ENCODE measurements around the gene DBF4. TPM values are rescaled to one million over a fixed set of nuclear protein-coding genes. Genes with fewer than 3 reads are reported as not detected.

DBF4 gene
- total RNA-seq, 1 experiment from 2014 or later = 37.5 TPM

- BruUV-seq (replicated peaks) = no TSS peak
- peaks cover 7% of the 10 kb centered on the region for H3K4me1 ChIP-seq (ENCODE audit: insufficient read depth, low read length)
- no peaks in the 10 kb centered on the region for H3K9me3 ChIP-seq (ENCODE audit: low read length)
- intact Hi-C loops (cut with micrococcal nuclease) = loop anchor here (10.0 kb wide), 1 partner anchor 458 kb away; no protein-coding TSS in a partner anchor
- no peak for ATAC-seq
- no peak overlapping the region for H2AFZ ChIP-seq (ENCODE audit: low read length)
- no peak for TF ChIP-seq EZH2 (IDR thresholded peaks at IDR 0.05; ENCODE audit: low read length, unreplicated experiment)
- TF ChIP-seq EZH2phosphoT487 (IDR thresholded peaks at IDR 0.05; ENCODE audit: borderline replicate concordance, low read length) = no peak
- TF ChIP-seq CTCF (conservative IDR thresholded peaks at IDR 0.05; ENCODE audit: low read depth, low read length) = no peak
- no peaks in the 10 kb centered on the region for H3K9me2 ChIP-seq (replicated peaks; ENCODE audit: low read length)
- DNase-seq = no peak
- ChIA-PET POLR2A (ENCODE audit: unreplicated experiment) (no interaction called here), CTCF (no interaction called here)
- H3K27me3 ChIP-seq (ENCODE audit: low read length) = no peaks in the 10 kb centered on the region
- H4K20me1 ChIP-seq (ENCODE audit: low read length) = peaks cover 19% of the 10 kb centered on the region
- no peaks in the 10 kb centered on the region for H3F3A ChIP-seq (ENCODE audit: low read length, unreplicated experiment)
- no peak overlapping the region for H3K4me2 ChIP-seq (ENCODE audit: low read length)
- H3K36me3 ChIP-seq (ENCODE audit: low read depth, low read length) = peaks cover 42% of the 10 kb centered on the region
- H3K27ac ChIP-seq (ENCODE audit: low read length) = no peak overlapping the region
- no peak overlapping the region for H3K4me3 ChIP-seq (ENCODE audit: low read length)
- H3K79me2 ChIP-seq (ENCODE audit: low read length) = peaks cover 71% of the 10 kb centered on the region
- H3K9ac ChIP-seq (ENCODE audit: low read length) = no peak overlapping the region
These were observed 6.1 kb downstream of the DBF4 start for GRCh38 chr7:87882151-87882937.

GRCh38 chr7:87885018-87885417 lies 8.7 kb downstream of the DBF4 start:
- H3K4me3 ChIP-seq (ENCODE audit: low read length) = no peak overlapping the region
- no peaks in the 10 kb centered on the region for H3K27me3 ChIP-seq (ENCODE audit: low read length)
- TF ChIP-seq EZH2 (IDR thresholded peaks at IDR 0.05; ENCODE audit: low read length, unreplicated experiment) (no peak), EZH2phosphoT487 (IDR thresholded peaks at IDR 0.05; ENCODE audit: borderline replicate concordance, low read length) (no peak), CTCF (conservative IDR thresholded peaks at IDR 0.05; ENCODE audit: low read depth, low read length) (no peak)
- POLR2A ChIA-PET (ENCODE audit: unreplicated experiment) = no interaction called here
- H2AFZ ChIP-seq (ENCODE audit: low read length) = no peak overlapping the region
- H3K4me1 ChIP-seq (ENCODE audit: insufficient read depth, low read length) = no peaks in the 10 kb centered on the region
- no TSS peak for BruUV-seq (replicated peaks)
- intact Hi-C loops (cut with micrococcal nuclease) = loop anchor here (10.0 kb wide), 1 partner anchor 460 kb away; no protein-coding TSS in a partner anchor
- H4K20me1 ChIP-seq (ENCODE audit: low read length) = 0 out of 2 replicates have a peak, but pooled peaks cover 7% of the 10 kb centered on the region
- H3K79me2 ChIP-seq (ENCODE audit: low read length) = peaks cover 45% of the 10 kb centered on the region
- peaks cover 50% of the 10 kb centered on the region for H3K36me3 ChIP-seq (ENCODE audit: low read depth, low read length)
- H3F3A ChIP-seq (ENCODE audit: low read length, unreplicated experiment) = no peaks in the 10 kb centered on the region
- H3K27ac ChIP-seq (ENCODE audit: low read length) = no peak overlapping the region
- H3K4me2 ChIP-seq (ENCODE audit: low read length) = no peak overlapping the region
- H3K9ac ChIP-seq (ENCODE audit: low read length) = no peak overlapping the region
- H3K9me2 ChIP-seq (replicated peaks; ENCODE audit: low read length) = no peaks in the 10 kb centered on the region
- DNase-seq = no peak
- ATAC-seq = peak; percentile 57
- CTCF ChIA-PET = interaction anchor here (0.6 kb wide), 1 partner anchor 60 kb away, joined by 7 read pairs; no protein-coding TSS in a partner anchor
- no peaks in the 10 kb centered on the region for H3K9me3 ChIP-seq (ENCODE audit: low read length)

DNA sequence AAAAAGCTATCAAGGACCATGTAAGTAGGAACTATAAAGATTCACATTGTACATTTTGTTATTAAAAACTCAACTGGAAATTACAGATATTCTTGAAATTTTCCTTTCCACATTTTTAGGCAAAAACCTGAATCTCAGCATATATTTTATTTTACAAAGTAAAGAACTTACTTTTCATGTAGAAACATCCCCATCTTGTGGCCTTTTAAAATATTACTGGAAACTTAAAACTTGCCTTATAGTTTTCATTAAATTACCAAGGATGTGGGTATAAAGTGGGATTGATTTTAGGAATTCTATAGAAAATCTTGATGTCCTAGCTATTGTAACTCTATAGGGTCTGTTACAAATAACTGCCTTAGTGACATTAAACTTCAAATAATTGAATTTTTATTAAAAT lies 10.6 kb downstream of the DBF4 start:
- CTCF ChIA-PET = no interaction called here
- Histone ChIP-seq H3K4me2 (ENCODE audit: low read length) (no peak overlapping the region), H2AFZ (ENCODE audit: low read length) (no peak overlapping the region), H3K79me2 (ENCODE audit: low read length) (peaks cover 33% of the 10 kb centered on the region), H3F3A (ENCODE audit: low read length, unreplicated experiment) (no peaks in the 10 kb centered on the region), H4K20me1 (ENCODE audit: low read length) (0 out of 2 replicates have a peak, but pooled peaks cover 3% of the 10 kb centered on the region), H3K9me2 (replicated peaks; ENCODE audit: low read length) (no peaks in the 10 kb centered on the region), H3K36me3 (ENCODE audit: low read depth, low read length) (peaks cover 45% of the 10 kb centered on the region), H3K9me3 (ENCODE audit: low read length) (no peaks in the 10 kb centered on the region), H3K4me3 (ENCODE audit: low read length) (no peak overlapping the region), H3K4me1 (ENCODE audit: insufficient read depth, low read length) (no peaks in the 10 kb centered on the region), H3K27me3 (ENCODE audit: low read length) (no peaks in the 10 kb centered on the region), H3K27ac (ENCODE audit: low read length) (no peak overlapping the region), H3K9ac (ENCODE audit: low read length) (no peak overlapping the region)
- peak; percentile 68 for DNase-seq
- no peak for ATAC-seq
- no peak for TF ChIP-seq EZH2phosphoT487 (IDR thresholded peaks at IDR 0.05; ENCODE audit: borderline replicate concordance, low read length)
- TF ChIP-seq CTCF (conservative IDR thresholded peaks at IDR 0.05; ENCODE audit: low read depth, low read length) = peak; percentile 64
- POLR2A ChIA-PET (ENCODE audit: unreplicated experiment) = interaction anchor here (0.6 kb wide), 1 partner anchor 39 kb away, joined by 4 read pairs; no protein-coding TSS in a partner anchor
- BruUV-seq (replicated peaks) = no TSS peak
- intact Hi-C loops (cut with micrococcal nuclease) = loop anchor here (1.0 to 10.0 kb wide), 4 partner anchors 90 to 462 kb away; no protein-coding TSS in a partner anchor

Data from PC-3 (cell line).